Dedifferentiated amniotic fluid mesenchymal stem cell (primary cell): ENCODE results near the gene TNFRSF1A.
A peak's percentile ranks its signal among the peaks of the same experiment; 100 is the strongest.

Experiments
- DNase-seq: peaks from one replicate; pipeline ENCODE4 v3.0.0-alpha.2; 2016; ENCODE audit errors: extremely low spot score

Gene TNFRSF1A

DNA sequence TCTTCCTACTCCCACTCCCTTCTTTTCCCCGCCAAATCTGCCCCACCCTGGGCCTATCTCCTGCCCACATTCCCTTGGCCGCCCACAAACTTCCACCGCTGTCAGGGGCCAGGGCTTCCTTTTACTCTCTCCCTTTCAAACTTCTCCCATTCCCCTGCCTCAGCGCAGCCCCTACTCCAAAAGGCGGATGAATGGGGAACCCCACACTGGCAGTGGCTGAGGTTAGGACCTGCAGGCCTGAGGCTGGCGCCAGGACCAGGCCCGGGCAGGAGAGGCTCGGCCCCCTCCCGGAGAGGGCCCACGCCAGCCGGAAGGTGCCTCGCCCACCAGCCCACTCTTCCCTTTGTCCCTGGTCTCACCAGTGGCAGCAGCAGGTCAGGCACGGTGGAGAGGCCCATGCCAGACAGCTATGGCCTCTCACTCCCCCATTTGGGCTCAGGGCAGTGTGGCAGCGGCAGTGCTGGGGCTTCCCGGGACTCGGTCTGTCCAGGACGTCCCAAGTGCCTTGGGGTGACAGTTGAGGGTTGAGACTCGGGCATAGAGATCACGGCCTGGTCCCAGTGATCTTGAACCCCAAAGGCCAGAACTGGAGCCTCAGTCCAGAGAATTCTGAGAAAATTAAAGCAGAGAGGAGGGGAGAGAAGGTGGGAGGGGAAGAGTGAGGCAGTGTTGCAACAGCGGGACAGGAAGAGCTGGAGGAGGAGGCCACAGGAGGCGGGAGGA lies at the start of gene TNFRSF1A:
Gene TNFRSF1A, minus strand, starts transcription at position 660 of the 723 bp plus-strand sequence. Its CDS starts 262 bp downstream, at position 398.
- peak; percentile 76 for DNase-seq

DNA sequence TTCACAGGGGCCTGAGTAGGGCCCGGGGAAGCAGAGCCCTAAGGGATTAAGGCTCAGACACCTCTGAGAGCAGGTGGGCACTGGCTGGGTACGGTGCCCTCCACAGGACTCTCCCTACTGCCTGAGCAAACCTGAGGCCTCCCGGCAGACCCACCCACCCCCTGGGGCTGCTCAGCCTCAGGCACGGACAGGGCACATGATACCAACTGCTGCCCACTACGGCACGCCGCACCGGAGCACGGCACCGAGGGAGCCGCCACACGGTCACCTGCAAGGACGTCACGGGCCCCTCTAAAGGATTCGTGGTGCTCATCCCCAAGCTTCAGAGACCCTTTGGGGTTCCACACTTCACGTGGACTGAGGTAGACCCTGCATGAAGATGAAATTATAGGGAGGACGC lies 49.1 kb upstream of the TNFRSF1A start:
- no peak for DNase-seq

DNA sequence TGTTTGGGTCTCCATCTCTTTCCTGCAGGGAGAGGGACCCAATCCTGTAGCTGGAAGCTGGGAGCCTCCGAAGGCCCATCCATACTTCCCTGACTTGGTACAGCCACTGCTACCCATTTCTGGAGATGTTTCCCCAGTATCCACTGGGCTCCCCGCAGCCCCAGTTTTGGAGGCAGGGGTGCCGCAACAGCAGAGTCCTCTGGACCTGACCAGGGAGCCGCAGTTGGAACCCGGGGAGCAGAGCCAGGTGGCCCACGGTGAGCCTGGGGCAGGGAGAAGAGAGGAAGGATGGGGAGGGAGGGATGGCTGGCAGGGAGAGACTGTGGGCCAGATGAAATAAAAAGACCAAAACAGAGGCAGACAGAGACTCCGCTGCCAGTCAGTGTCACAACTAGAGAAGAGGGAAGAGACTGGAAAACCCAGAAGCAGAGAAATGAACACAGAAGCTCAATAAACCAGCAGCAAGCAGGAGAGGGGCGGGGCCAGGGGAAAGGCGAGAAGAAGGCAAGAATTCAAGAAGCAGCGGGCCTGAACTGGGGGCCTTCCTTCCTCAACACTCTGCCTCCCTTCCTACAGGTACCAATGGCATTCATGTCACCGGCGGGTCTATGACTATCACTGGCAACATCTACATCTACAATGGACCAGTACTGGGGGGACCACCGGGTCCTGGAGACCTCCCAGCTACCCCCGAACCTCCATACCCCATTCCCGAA lies 48.4 kb upstream of the TNFRSF1A start:
- DNase-seq, result no peak

DNA sequence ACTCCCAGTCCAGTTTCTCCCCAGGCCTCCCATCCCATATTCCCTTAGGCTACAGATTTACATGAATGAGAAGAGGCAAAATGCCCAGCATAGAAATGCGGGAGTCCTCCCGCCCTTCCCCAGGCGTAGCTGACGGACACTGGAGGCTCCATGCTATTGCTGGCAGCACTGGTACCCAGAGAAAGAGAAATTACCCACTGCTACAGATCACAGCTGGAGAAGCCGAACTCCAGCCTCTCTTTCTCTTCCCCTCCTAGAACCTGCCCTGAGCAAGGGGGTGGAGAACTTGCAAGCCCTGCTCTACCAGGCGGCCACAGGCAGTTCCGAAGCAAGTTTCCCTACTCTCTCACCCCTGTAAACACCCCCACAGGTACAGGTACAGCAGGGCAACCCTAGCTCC lies 45.7 kb upstream of the TNFRSF1A start:
- no peak for DNase-seq

GRCh38 chr12:6386491-6386890 lies 44.6 kb upstream of the TNFRSF1A start:
- DNase-seq, result no peak

- no peak for DNase-seq
Measured at GRCh38 chr12:6386038-6386437, 44.2 kb upstream of the TNFRSF1A start.

DNA sequence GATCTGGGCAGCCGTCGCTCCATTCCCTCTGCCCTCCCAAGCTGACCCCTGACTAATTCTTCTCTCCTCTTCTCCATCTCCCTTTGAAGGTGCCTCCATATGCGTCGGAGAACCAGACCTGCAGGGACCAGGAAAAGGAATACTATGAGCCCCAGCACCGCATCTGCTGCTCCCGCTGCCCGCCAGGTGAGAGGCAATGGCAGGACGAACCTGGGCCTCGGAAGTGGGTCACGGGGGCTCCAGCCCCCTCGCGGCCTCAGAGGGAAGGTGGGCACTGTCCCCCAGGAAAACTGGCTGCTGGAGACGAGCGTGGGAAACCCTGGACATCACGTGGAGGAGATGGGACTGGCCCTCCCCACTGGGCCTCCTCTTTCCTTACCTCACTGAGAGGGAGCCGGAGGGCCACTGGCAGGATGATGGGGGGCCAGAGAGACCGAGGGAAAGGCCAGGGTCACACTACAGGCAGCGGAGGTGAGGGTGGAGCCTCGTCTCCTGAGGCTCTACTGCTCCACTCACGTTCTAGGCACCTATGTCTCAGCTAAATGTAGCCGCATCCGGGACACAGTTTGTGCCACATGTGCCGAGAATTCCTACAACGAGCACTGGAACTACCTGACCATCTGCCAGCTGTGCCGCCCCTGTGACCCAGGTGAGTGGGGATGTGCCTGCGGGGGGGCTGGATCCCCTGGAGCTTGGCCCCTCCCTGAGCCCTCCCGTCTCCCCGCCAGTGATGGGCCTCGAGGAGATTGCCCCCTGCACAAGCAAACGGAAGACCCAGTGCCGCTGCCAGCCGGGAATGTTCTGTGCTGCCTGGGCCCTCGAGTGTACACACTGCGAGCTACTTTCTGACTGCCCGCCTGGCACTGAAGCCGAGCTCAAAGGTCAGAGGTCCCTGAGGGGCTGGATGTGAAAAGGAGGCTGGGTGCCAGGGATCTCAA lies 42.9 kb upstream of the TNFRSF1A start:
- no peak for DNase-seq

- peak; percentile 90 for DNase-seq
Measured at GRCh38 chr12:6383572-6384498, 42.0 kb upstream of the TNFRSF1A start, which contains the start of gene LTBR. TSS of gene LTBR (plus strand) at chr12:6384162. CDS start at chr12:6384359, 197 bp downstream.

GRCh38 chr12:6382982-6383381 lies 41.1 kb upstream of the TNFRSF1A start:
- DNase-seq, result no peak

DNA sequence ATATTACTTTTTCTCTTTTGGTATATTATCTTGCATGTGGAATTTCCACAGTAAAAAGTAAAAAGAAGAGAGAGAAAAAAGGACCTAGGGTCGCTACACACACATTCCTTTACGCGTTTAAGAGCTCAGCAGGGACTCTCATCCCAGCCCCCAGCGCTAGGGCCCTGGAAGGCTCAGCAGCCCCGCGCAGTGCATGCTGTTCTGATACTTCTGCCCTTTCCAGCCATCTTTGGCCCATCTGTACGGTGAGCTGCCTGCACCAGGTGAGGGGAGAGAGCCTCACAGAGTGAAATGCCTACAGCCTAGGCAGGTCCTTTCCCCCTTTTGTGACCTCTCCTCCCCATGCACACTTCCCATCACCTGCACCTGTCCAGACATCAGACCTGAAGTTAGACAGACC lies 40.5 kb upstream of the TNFRSF1A start:
- no peak for DNase-seq

GRCh38 chr12:6380141-6381121 lies 38.6 kb upstream of the TNFRSF1A start:
- DNase-seq, result peak; percentile 27

- no peak for DNase-seq
Measured at GRCh38 chr12:6378709-6379472, 37.0 kb upstream of the TNFRSF1A start.

GRCh38 chr12:6377667-6377994 lies 35.8 kb upstream of the TNFRSF1A start:
- no peak for DNase-seq

GRCh38 chr12:6376870-6377666 lies 35.2 kb upstream of the TNFRSF1A start:
- DNase-seq, result no peak

GRCh38 chr12:6376079-6376869 lies 34.4 kb upstream of the TNFRSF1A start:
- no peak for DNase-seq

GRCh38 chr12:6375269-6376078 lies 33.6 kb upstream of the TNFRSF1A start, which contains the start of gene SCNN1A:
TSS of gene SCNN1A (minus strand) at chr12:6375563. CDS start at chr12:6374783, 780 bp downstream.
- DNase-seq, result no peak

DNA sequence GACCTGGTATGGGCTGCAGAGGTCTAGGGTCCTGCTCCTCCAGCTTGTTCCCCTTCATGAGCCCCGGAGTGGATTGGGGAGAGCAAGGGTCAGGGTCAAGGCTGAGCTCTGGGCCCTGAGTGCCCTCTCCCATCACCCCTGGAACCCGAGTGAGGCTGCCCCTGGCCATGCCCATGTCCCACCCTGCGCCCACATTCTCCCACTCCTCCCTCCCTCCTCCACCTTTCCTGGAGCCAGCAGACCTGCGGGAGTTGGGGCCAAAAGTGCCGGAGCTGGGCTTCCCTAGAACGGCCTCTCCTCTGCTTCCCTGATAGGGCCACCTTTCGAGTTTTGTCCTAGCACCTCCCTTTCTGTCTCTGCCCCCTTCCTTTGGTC lies 32.9 kb upstream of the TNFRSF1A start:
- DNase-seq, result no peak
